H4 (cell line): ENCODE measurements around the gene DYNLRB1. TPM values are rescaled to one million over a fixed set of nuclear protein-coding genes. Genes with fewer than 3 reads are reported as not detected.

Source experiments
- DNase-seq: peaks from one replicate; pipeline ENCODE4 v3.0.0-alpha.2; 2015; ENCODE audit warnings: low spot score
- total RNA-seq: library from RNA; depleted of rRNA; stranded (reverse); fragments of >200 nt; shearing (Covaris generic); gene quantifications from 2 replicates; pipeline ENCODE4 v1.2.3, GENCODE V29; 2014; rRNA removed

Gene DYNLRB1
- total RNA-seq, 1 experiment from 2014 or later, result 142 TPM

- DNase-seq, result no peak
Observed at GRCh38 chr20:34578521-34578920, 62.3 kb downstream of the DYNLRB1 start.

- DNase-seq, result peak; percentile 83
Observed at GRCh38 chr20:34579191-34579978, 63.2 kb downstream of the DYNLRB1 start.

- DNase-seq, result no peak
Observed at GRCh38 chr20:34579979-34580940, 64.0 kb downstream of the DYNLRB1 start.

GRCh38 chr20:34581341-34582184 is 65.3 kb downstream of the DYNLRB1 start:
- peak; percentile 45 for DNase-seq

GRCh38 chr20:34582221-34582620 is 66.0 kb downstream of the DYNLRB1 start:
- DNase-seq, result no peak

GRCh38 chr20:34582911-34583310 is 66.7 kb downstream of the DYNLRB1 start:
- DNase-seq, result no peak

GRCh38 chr20:34583544-34583943 is 67.3 kb downstream of the DYNLRB1 start:
- no peak for DNase-seq

GRCh38 chr20:34585019-34585418 is 68.8 kb downstream of the DYNLRB1 start:
- no peak for DNase-seq

GRCh38 chr20:34586488-34587163 is 70.4 kb downstream of the DYNLRB1 start:
- DNase-seq, result no peak

Other genes with a start within 250 kb of the DYNLRB1 start
- 154 and 162 TPM in 2 replicates for gene AHCY, start 213.1 kb upstream of the DYNLRB1 start, total RNA-seq
- gene ITCH, start 153.1 kb upstream of the DYNLRB1 start, total RNA-seq, result 25.4 and 32.5 TPM in 2 replicates
- 12.4 and 15.4 TPM in 2 replicates for gene MAP1LC3A, start 42.3 kb downstream of the DYNLRB1 start, total RNA-seq
- 20.9 and 35.8 TPM in 2 replicates for gene PIGU, start 160.7 kb downstream of the DYNLRB1 start, total RNA-seq
- gene TP53INP2, start 187.9 kb downstream of the DYNLRB1 start, total RNA-seq, result 4.2 and 6.1 TPM in 2 replicates